Measurements from ENCODE around the gene HEXIM1. TPM values are rescaled to one million over a fixed set of nuclear protein-coding genes. Genes with fewer than 3 reads are reported as not detected.
A peak's percentile ranks its signal among the peaks of the same experiment; 100 is the strongest.

Gene HEXIM1
- total RNA-seq, 1 experiment from 2014 or later = 29.6 TPM

- TF ChIP-seq ZNF425 (CRISPR knock-in tag; conservative IDR thresholded peaks at IDR 0.05) = no peak
- TF ChIP-seq MXD4 (CRISPR knock-in tag; IDR thresholded peaks at IDR 0.05; ENCODE audit: borderline replicate concordance) = no peak
- no peak for TF ChIP-seq ZNF219 (CRISPR knock-in tag; IDR thresholded peaks at IDR 0.05; ENCODE audit: borderline replicate concordance)
- TF ChIP-seq NFATC4 (CRISPR knock-in tag; IDR thresholded peaks at IDR 0.05) = no peak
- TF ChIP-seq ATF3 (CRISPR knock-in tag; conservative IDR thresholded peaks at IDR 0.05) = no peak
- TF ChIP-seq CREB1 (CRISPR knock-in tag; IDR thresholded peaks at IDR 0.05) = no peak
- TF ChIP-seq PRRX2 (CRISPR knock-in tag; IDR thresholded peaks at IDR 0.05) = 0 out of 2 replicates have a peak, but pooled peaks have one; percentile 38
- peak; percentile 16; the same call in 1 of the 2 replicates for TF ChIP-seq NFYB (CRISPR knock-in tag; conservative IDR thresholded peaks at IDR 0.05; ENCODE audit: low read depth)
- 0 out of 2 replicates have a peak, but pooled peaks have one; percentile 73 for TF ChIP-seq ZBTB21 (CRISPR knock-in tag; IDR thresholded peaks at IDR 0.05; ENCODE audit: borderline replicate concordance)
- no peak for TF ChIP-seq CDX4 (CRISPR knock-in tag; IDR thresholded peaks at IDR 0.05; ENCODE audit: borderline replicate concordance)
- no peak for TF ChIP-seq RELA (CRISPR knock-in tag; IDR thresholded peaks at IDR 0.05; ENCODE audit: borderline replicate concordance)
- no peak for TF ChIP-seq ESRRA (CRISPR knock-in tag; IDR thresholded peaks at IDR 0.05; ENCODE audit: borderline replicate concordance)
- TF ChIP-seq SOX15 (CRISPR knock-in tag; IDR thresholded peaks at IDR 0.05) = no peak
- TF ChIP-seq ZNF671 (CRISPR knock-in tag; IDR thresholded peaks at IDR 0.05) = no peak
- TF ChIP-seq JAZF1 (CRISPR knock-in tag; IDR thresholded peaks at IDR 0.05) = no peak
- no peak for TF ChIP-seq ARID4B (CRISPR knock-in tag; IDR thresholded peaks at IDR 0.05; ENCODE audit: borderline replicate concordance)
- TF ChIP-seq SMAD4 (CRISPR knock-in tag; IDR thresholded peaks at IDR 0.05) = no peak
- TF ChIP-seq STAT6 (CRISPR knock-in tag; conservative IDR thresholded peaks at IDR 0.05; ENCODE audit: low read depth) = no peak
- no peak for TF ChIP-seq GRHL2 (CRISPR knock-in tag; IDR thresholded peaks at IDR 0.05; ENCODE audit: insufficient replicate concordance, severe bottlenecking)
- no peak; the same call in 1 of the 2 replicates for TF ChIP-seq FOXP1 (CRISPR knock-in tag; IDR thresholded peaks at IDR 0.05; ENCODE audit: borderline replicate concordance)
Observed at GRCh38 chr17:45144199-45145034, 3.9 kb upstream of the HEXIM1 start (continued).
